Thymus (tissue), 11 donors: ENCODE measurements around the gene PARP6. TPM values are rescaled to one million over a fixed set of nuclear protein-coding genes. Genes with fewer than 3 reads are reported as not detected.

ENCODE experiments used
- DNase-seq, 9 donors: peaks; one replicate each; pipeline ENCODE4 v3.0.0-alpha.2; 2013; ENCODE audit warnings: low spot score in 9 of 9, low read depth in 6 of 9, missing footprints in 1 of 9
- H3K27ac ChIP-seq, 2 donors: one replicate each; pipeline ENCODE4 v1.5.1; 2013; ENCODE audit warnings: control low read depth in 1 of 2, low read depth in 1 of 2, low read length in 1 of 2, mild to moderate bottlenecking in 1 of 2, moderate library complexity in 1 of 2
- H3K27me3 ChIP-seq, 2 donors: one replicate each; pipeline ENCODE4 v1.5.1; 2013; ENCODE audit warnings: low read length in 1 of 2; ENCODE audit not compliant: control insufficient read depth in 2 of 2, insufficient read depth in 1 of 2
- H3K36me3 ChIP-seq, 2 donors: one replicate each; pipeline ENCODE4 v1.5.1; 2013; ENCODE audit warnings: low read length in 1 of 2, mild to moderate bottlenecking in 1 of 2, moderate library complexity in 1 of 2; ENCODE audit not compliant: control insufficient read depth in 2 of 2, insufficient read depth in 2 of 2
- H3K4me1 ChIP-seq, 2 donors: one replicate each; pipeline ENCODE4 v1.5.1; 2013; ENCODE audit warnings: low read length in 2 of 2; ENCODE audit not compliant: control insufficient read depth in 2 of 2, insufficient read depth in 2 of 2
- H3K4me3 ChIP-seq, 2 donors: one replicate each; pipeline ENCODE4 v1.5.1; 2013; ENCODE audit warnings: low read length in 2 of 2, control low read depth in 1 of 2, mild to moderate bottlenecking in 1 of 2
- H3K9me3 ChIP-seq, 2 donors: one replicate each; pipeline ENCODE4 v1.5.1; 2013; ENCODE audit warnings: low read length in 1 of 2, mild to moderate bottlenecking in 1 of 2; ENCODE audit not compliant: control insufficient read depth in 2 of 2, insufficient read depth in 1 of 2
- whole genome bisulfite sequencing: extraction: QIAGEN DNeasy Blood & Tissue Kit; methylation state at CpG from one replicate; pipeline ENCODE4 v1.1.7; 2013; 5-methylcytosine and 5-hydroxymethylcytosine counted together
- polyA plus RNA-seq: library from polyadenylated mRNA; stranded (reverse); fragments of 200-250 nt; gene quantifications from one replicate; pipeline ENCODE4 v1.2.3, GENCODE V29; 2013
- total RNA-seq: library from RNA; stranded (reverse); fragments of 120-200 nt; gene quantifications from one replicate; pipeline ENCODE4 v1.2.4, GENCODE V29; 2013
- donor health status: healthy.

PARP6 gene
- total and polyA plus RNA-seq, 2 donors: 40.5 to 125 TPM

DNA sequence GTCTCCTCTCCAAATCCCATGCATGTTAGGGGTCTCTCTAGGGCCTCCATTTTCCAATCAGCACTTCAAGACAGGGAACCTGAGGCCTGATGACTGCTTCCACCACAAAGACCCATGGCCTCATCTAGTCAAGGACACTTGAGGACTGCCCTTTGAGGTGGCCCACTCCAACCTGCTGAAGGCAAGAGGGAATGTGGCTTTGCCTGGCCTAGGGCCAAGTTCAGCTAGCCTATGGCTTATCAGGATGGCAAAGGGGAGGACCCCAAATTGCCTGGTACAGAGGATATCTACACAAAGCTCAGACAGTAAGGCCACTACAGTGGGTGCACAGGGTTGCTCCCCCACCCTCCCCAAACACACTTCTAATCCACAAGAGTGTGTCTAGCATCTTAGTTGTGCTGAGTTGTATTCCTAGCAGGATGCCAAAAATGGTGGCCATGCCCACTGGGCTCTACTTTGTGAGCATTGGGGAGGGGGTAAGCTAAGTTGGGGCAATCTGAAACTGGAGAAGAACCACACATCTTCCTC lies 64.7 kb downstream of the PARP6 start:
- Histone ChIP-seq H3K4me3 (no peak overlapping the region), H3K27me3 (no peaks in the 10 kb centered on the region), H3K4me1 (peaks cover 0 to 4% of the 10 kb centered on the region in 2 donors), H3K27ac (no peak overlapping the region), H3K36me3 (peaks cover 85 to 86% of the 10 kb centered on the region in 2 donors), H3K9me3 (no peaks in the 10 kb centered on the region)
- DNase-seq: no peak

DNA sequence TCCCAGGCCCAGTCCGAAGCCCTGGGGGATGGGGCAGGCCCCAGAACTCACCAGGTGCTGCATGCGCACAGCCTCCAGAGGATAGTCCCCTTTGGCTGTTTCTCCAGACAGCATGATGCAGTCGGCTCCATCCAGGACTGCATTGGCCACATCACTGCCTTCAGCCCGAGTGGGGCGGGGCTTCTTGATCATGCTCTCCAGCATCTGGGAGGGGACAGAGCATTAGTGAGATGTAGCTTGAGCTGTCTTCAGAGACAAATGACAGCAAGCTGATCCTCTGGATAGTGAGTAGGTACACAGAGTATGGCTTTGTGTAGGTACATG lies 65.7 kb downstream of the PARP6 start:
- DNase-seq: no peak
- Histone ChIP-seq H3K9me3 (no peaks in the 10 kb centered on the region), H3K27me3 (no peaks in the 10 kb centered on the region), H3K36me3 (peaks cover 87 to 88% of the 10 kb centered on the region in 2 donors), H3K4me1 (peaks cover 2 to 6% of the 10 kb centered on the region in 2 donors), H3K27ac (no peak overlapping the region), H3K4me3 (no peak overlapping the region)
- 95% methylated on average over 5 of the region's 5 CpGs for WGBS

DNA sequence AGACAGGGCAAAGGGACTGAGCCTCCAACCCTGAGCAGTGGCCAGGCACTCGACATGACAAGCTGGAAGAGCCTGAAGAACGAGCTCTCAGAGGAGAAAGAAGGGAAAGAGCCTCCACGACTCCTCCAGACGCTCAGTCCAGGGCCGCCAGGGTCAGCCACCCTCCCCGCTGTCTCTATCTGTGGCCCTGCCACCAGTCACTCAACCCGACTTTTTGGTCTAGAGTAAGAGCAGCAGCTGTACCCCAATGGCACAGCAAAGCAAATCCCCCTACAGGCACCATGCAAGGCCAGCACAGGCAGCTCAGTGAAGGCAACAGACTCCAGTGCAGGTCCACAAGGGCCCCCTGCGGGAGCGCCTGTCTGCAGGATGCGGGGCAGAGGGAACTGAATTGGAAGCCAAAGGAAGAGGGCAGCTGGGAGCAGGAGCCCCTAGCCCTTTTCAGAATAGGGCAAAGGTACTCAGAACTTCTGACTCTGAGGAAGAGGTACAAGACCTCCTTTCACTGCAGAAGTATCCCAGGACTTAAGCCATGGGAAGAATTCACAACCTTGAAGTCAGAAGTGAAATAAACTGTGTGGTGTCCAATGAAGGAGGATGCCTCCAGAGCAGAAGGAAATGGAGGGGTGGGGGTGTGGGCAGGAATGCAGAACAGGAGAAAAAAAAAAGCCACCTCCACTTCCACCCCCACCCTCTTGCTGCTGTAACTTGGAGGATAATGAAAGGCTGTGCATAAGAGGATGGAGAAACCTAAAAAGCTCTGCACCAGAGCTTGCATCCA lies 66.3 kb downstream of the PARP6 start:
- Histone ChIP-seq H3K27ac (no peak overlapping the region), H3K27me3 (no peaks in the 10 kb centered on the region), H3K9me3 (no peaks in the 10 kb centered on the region), H3K4me1 (peaks cover 8 to 12% of the 10 kb centered on the region in 2 donors), H3K36me3 (peaks cover 87 to 94% of the 10 kb centered on the region in 2 donors), H3K4me3 (no peak overlapping the region)
- 98% methylated on average over 10 of the region's 10 CpGs for WGBS
- DNase-seq: no peak

DNA sequence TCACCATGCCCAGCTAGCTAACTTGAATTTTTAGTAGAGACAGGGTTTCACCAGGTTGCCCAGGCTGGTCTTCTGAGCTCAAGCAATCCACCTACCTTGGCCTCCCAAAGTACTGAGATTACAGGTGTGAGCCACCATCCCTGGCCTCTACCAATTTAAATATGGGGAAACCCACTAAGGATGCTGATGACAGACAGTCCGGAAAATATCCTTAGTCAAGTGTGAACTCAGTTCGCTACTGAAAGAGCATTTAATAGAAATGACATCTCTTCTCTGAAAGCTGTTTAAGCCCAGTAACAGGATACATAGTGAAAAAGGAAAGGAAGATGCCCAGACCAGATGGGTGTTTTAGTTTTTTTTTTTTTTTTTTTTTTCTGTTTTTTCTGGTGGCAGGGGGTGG lies 67.1 kb downstream of the PARP6 start:
- no peak overlapping the region for H3K27ac ChIP-seq
- 96% methylated on average over 2 of the region's 2 CpGs for WGBS
- H3K27me3 ChIP-seq: no peaks in the 10 kb centered on the region
- peaks cover 89 to 95% of the 10 kb centered on the region in 2 donors for H3K36me3 ChIP-seq
- no peak for DNase-seq
- H3K4me3 ChIP-seq: no peak overlapping the region
- no peaks in the 10 kb centered on the region for H3K9me3 ChIP-seq
- peaks cover 9 to 20% of the 10 kb centered on the region in 2 donors for H3K4me1 ChIP-seq

DNA sequence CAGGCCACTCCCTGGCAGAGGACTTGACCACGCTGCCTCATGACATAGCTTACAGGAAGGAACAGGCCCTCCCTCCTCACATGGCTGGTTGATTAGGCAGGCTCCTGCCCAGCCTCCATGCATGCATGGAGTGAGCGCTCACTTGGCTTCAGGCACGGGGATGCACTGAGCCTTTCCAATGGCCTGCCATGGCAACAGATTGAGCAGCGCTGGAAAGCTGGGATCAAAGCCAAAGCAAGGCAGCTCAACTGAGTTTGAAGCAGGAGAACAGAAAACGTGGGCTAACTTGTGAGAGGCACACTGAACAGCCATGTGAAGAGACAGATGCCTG lies 68.9 kb downstream of the PARP6 start:
- H3K9me3 ChIP-seq: no peaks in the 10 kb centered on the region
- 90% methylated on average over 5 of the region's 5 CpGs for WGBS
- peaks cover 9 to 22% of the 10 kb centered on the region in 2 donors for H3K4me1 ChIP-seq
- no peak overlapping the region for H3K27ac ChIP-seq
- no peak for DNase-seq
- peaks cover 95 to 98% of the 10 kb centered on the region in 2 donors for H3K36me3 ChIP-seq
- H3K27me3 ChIP-seq: peaks cover under 1 to 4% of the 10 kb centered on the region in 2 donors
- H3K4me3 ChIP-seq: no peak overlapping the region

DNA sequence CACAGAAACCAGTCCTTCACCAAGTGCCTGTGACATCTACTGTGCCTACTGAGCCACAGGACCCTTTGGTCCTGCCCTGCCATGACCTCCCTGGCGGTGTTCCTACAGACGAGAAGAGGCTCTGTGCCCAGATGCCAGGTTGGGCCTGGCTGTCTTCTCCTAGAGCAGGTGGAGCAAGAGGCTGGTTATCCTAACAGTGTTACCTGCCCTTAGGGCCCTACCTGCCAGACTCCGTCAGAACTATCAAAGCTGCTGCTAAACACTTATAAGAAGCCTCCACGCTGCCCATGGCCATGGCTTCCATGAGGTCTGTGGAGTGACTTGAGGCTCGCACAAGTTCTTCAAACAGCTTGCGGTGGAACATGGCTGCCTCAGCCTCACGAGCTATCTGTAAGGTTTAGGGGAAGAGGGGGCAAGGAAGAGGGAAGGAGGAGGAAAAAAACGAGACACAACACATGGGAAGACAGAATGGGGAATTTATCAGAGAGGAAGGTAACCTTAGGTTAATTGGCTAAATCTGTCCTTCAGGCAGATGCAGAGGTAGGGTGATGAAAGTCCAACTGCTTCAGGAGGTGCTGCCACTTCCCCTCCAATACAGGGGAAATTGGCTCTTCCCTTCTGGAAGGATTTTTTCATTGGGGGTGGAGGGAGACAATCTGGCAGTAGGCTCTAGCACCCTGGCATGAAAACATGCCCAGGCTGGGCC lies 69.4 kb downstream of the PARP6 start:
- H3K27me3 ChIP-seq: peaks cover 5 to 9% of the 10 kb centered on the region in 2 donors
- WGBS: 95% methylated on average over 8 of the region's 8 CpGs
- H3K36me3 ChIP-seq: peaks cover 95 to 96% of the 10 kb centered on the region in 2 donors
- no peaks in the 10 kb centered on the region for H3K9me3 ChIP-seq
- H3K4me3 ChIP-seq: no peak overlapping the region
- peaks cover 9 to 22% of the 10 kb centered on the region in 2 donors for H3K4me1 ChIP-seq
- H3K27ac ChIP-seq: peak overlapping the region in 1 of 2 donors; percentile 15
- DNase-seq: no peak

DNA sequence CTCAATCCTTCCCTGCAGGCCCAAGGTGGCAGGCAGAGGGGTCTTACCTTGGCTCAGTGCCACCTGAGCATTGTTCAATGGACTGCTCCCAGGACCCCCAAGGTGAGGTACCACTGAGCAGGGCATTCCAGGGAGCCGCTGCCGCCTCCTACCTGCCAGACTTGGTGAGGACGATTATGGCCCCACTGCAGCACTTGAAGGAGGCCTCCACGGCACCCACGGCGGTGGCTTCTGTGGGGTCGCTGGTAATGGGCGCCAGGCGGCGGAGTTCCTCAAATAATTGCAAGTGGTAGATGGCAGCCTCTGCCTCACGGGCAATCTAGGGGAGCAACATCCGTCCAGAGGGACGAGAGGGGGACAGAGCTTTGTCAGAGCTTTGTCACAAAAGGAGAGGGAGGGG lies 70.1 kb downstream of the PARP6 start:
- H3K4me3 ChIP-seq: no peak overlapping the region
- H3K27ac ChIP-seq: no peak overlapping the region
- H3K27me3 ChIP-seq: peaks cover 12 to 14% of the 10 kb centered on the region in 2 donors
- 98% methylated on average over 13 of the region's 13 CpGs for WGBS
- DNase-seq: no peak
- H3K9me3 ChIP-seq: no peaks in the 10 kb centered on the region
- peaks cover 9 to 22% of the 10 kb centered on the region in 2 donors for H3K4me1 ChIP-seq
- H3K36me3 ChIP-seq: peaks cover 89 to 91% of the 10 kb centered on the region in 2 donors

DNA sequence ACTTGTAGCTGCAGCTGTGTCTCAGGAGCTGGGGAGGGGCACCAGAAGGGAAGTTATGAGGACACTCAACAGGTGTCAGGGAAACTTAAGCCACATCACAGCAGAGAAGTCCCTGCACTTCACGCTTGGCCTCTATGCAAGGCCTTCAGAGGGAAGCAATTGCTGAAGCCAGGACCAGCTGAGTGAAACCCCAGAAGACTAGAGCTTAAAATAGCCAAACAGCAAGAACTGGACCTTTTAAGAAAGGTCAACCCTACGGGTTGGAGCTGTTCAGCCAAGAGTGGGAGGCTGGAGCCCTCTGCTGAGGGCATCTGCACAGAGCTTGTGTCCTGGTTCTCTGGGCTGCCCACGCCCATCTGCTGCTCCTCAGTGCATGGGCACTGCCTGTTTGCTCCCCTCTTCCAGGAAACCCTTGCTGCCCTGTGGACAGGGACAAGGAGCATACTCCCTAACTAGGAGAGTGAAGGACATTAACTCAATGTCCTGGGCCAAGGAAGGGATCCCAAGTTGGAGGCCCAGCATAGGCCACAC lies 70.9 kb downstream of the PARP6 start:
- WGBS: 58% methylated on average over 3 of the region's 3 CpGs
- H3K27ac ChIP-seq: peak overlapping the region in 1 of 2 donors; percentile 62
- peaks cover 20 to 22% of the 10 kb centered on the region in 2 donors for H3K27me3 ChIP-seq

More for the DNA sequence above, 70.9 kb downstream of the PARP6 start:
- H3K4me3 ChIP-seq: no peak overlapping the region
- peaks cover 81 to 82% of the 10 kb centered on the region in 2 donors for H3K36me3 ChIP-seq
- peaks cover 9 to 22% of the 10 kb centered on the region in 2 donors for H3K4me1 ChIP-seq
- DNase-seq: peak in 4 of 9 donors; percentile 10 to 67 (median 26)
- H3K9me3 ChIP-seq: no peaks in the 10 kb centered on the region
